ENCODE results near the gene SPON1. TPM values are rescaled to one million over a fixed set of nuclear protein-coding genes. Genes with fewer than 3 reads are reported as not detected.
A peak's percentile ranks its signal among the peaks of the same experiment; 100 is the strongest.
"Not testable (repeated sequence)": the region's sequence is repeated elsewhere in the genome, so short reads cannot be mapped to it uniquely, and the experiment has no call there.

The SPON1 gene
- total and polyA plus RNA-seq, 2 experiments from 2014 or later: 2.4 to 5.4 TPM

GRCh38 chr11:14249121-14249963 is 286.8 kb downstream of the SPON1 start:
- Histone ChIP-seq H3K9me2 (ENCODE audit: insufficient read depth) (no peaks in the 10 kb centered on the region), H3K36me3 (ENCODE audit: low read depth) (no peaks in the 10 kb centered on the region), H3K4me2 (ENCODE audit: unreplicated experiment) (no peak overlapping the region), H3K27ac (no peak overlapping the region), H3F3A (ENCODE audit: insufficient read depth) (0 out of 2 replicates have a peak, but pooled peaks cover 4% of the 10 kb centered on the region), H3K9ac (no peak overlapping the region), H2AFZ (no peak overlapping the region), H4K20me1 (ENCODE audit: insufficient read depth) (no peaks in the 10 kb centered on the region), H3K4me1 (ENCODE audit: insufficient read depth) (no peaks in the 10 kb centered on the region), H3K27me3 (replicated peaks; ENCODE audit: insufficient read depth) (peaks cover 4% of the 10 kb centered on the region; the same call in 1 of the 2 replicates), H3K4me3 (no peak overlapping the region), H3K9me3 (ENCODE audit: low read depth) (no peaks in the 10 kb centered on the region), H3K79me2 (ENCODE audit: insufficient read depth) (no peaks in the 10 kb centered on the region)
- TF ChIP-seq EZH2phosphoT487 (IDR thresholded peaks at IDR 0.05; ENCODE audit: insufficient read depth, low read depth): no peak
- TF ChIP-seq EZH2 (IDR thresholded peaks at IDR 0.05; ENCODE audit: insufficient read depth, poor library complexity, severe bottlenecking): no peak
- in situ Hi-C loops (cut with MboI): loop anchor here (5.0 kb wide), 1 partner anchor 287 kb away; the partner anchor contains the start of gene SPON1
- WGBS, 2 experiments (ENCODE audit: low coverage in 1 of 2, low lambda C conversion rate in 2 of 2, missing lambda C conversion rate in 2 of 2): 21 to 27% methylated on average over 10 of the region's 10 CpGs
- peak; percentile 72 for DNase-seq

GRCh38 chr11:14251754-14252153 is 289.2 kb downstream of the SPON1 start:
- TF ChIP-seq EZH2 (IDR thresholded peaks at IDR 0.05; ENCODE audit: insufficient read depth, poor library complexity, severe bottlenecking) (no peak), EZH2phosphoT487 (IDR thresholded peaks at IDR 0.05; ENCODE audit: insufficient read depth, low read depth) (no peak)
- no peak overlapping the region for H2AFZ ChIP-seq
- H3K4me2 ChIP-seq (ENCODE audit: unreplicated experiment): no peak overlapping the region
- 67 to 75% methylated on average over 5 of the region's 5 CpGs for WGBS, 2 experiments (ENCODE audit: low coverage in 1 of 2, low lambda C conversion rate in 2 of 2, missing lambda C conversion rate in 2 of 2)
- H3K27ac ChIP-seq: no peak overlapping the region
- in situ Hi-C loops (cut with MboI): no loop called here
- no peak overlapping the region for H3K9ac ChIP-seq
- no peaks in the 10 kb centered on the region for H3K4me1 ChIP-seq (ENCODE audit: insufficient read depth)
- H3K9me2 ChIP-seq (ENCODE audit: insufficient read depth): no peaks in the 10 kb centered on the region
- no peaks in the 10 kb centered on the region for H3K9me3 ChIP-seq (ENCODE audit: low read depth)
- H3K36me3 ChIP-seq (ENCODE audit: low read depth): no peaks in the 10 kb centered on the region
- H4K20me1 ChIP-seq (ENCODE audit: insufficient read depth): no peaks in the 10 kb centered on the region
- H3K27me3 ChIP-seq (replicated peaks; ENCODE audit: insufficient read depth): 0 out of 2 replicates have a peak, but pooled peaks cover 2% of the 10 kb centered on the region
- peaks cover 24% of the 10 kb centered on the region for H3F3A ChIP-seq (ENCODE audit: insufficient read depth)
- H3K4me3 ChIP-seq: no peak overlapping the region
- DNase-seq: no peak
- no peaks in the 10 kb centered on the region for H3K79me2 ChIP-seq (ENCODE audit: insufficient read depth)

- DNase-seq; H3K79me2 ChIP-seq (ENCODE audit: insufficient read depth); H2AFZ ChIP-seq; H3K4me2 ChIP-seq (ENCODE audit: unreplicated experiment); H3K4me3 ChIP-seq; H3K27ac ChIP-seq; H4K20me1 ChIP-seq (ENCODE audit: insufficient read depth); H3K9ac ChIP-seq; H3K9me2 ChIP-seq (ENCODE audit: insufficient read depth); H3K4me1 ChIP-seq (ENCODE audit: insufficient read depth); in situ Hi-C loops (cut with MboI); H3K9me3 ChIP-seq (ENCODE audit: low read depth); H3K27me3 ChIP-seq (replicated peaks; ENCODE audit: insufficient read depth); H3K36me3 ChIP-seq (ENCODE audit: low read depth): not testable (repeated sequence)
- peaks cover 31% of the 10 kb centered on the region for H3F3A ChIP-seq (ENCODE audit: insufficient read depth)
- WGBS, 2 experiments (ENCODE audit: low coverage in 1 of 2, low lambda C conversion rate in 2 of 2, missing lambda C conversion rate in 2 of 2): 97 to 98% methylated on average over 3 to 9 of the region's 12 CpGs
Measured at GRCh38 chr11:14252501-14252900, 290.0 kb downstream of the SPON1 start.

GRCh38 chr11:14253421-14253820 is 290.9 kb downstream of the SPON1 start:
- TF ChIP-seq EZH2phosphoT487 (IDR thresholded peaks at IDR 0.05; ENCODE audit: insufficient read depth, low read depth) (no peak), EZH2 (IDR thresholded peaks at IDR 0.05; ENCODE audit: insufficient read depth, poor library complexity, severe bottlenecking) (no peak)
- no peak overlapping the region for H3K27ac ChIP-seq
- 65 to 75% methylated on average over 2 of the region's 2 CpGs for WGBS, 2 experiments (ENCODE audit: low coverage in 1 of 2, low lambda C conversion rate in 2 of 2, missing lambda C conversion rate in 2 of 2)
- H3K4me2 ChIP-seq (ENCODE audit: unreplicated experiment): no peak overlapping the region
- no peak overlapping the region for H3K4me3 ChIP-seq
- H2AFZ ChIP-seq: no peak overlapping the region
- in situ Hi-C loops (cut with MboI): no loop called here
- no peaks in the 10 kb centered on the region; the same call in 1 of the 2 replicates for H3K4me1 ChIP-seq (ENCODE audit: insufficient read depth)
- no peaks in the 10 kb centered on the region for H3K36me3 ChIP-seq (ENCODE audit: low read depth)
- H3K9ac ChIP-seq: no peak overlapping the region
- no peak for DNase-seq
- no peaks in the 10 kb centered on the region for H3K9me3 ChIP-seq (ENCODE audit: low read depth)
- H3K79me2 ChIP-seq (ENCODE audit: insufficient read depth): no peaks in the 10 kb centered on the region
- H3F3A ChIP-seq (ENCODE audit: insufficient read depth): peaks cover 39% of the 10 kb centered on the region
- no peaks in the 10 kb centered on the region for H3K9me2 ChIP-seq (ENCODE audit: insufficient read depth)
- no peaks in the 10 kb centered on the region for H4K20me1 ChIP-seq (ENCODE audit: insufficient read depth)
- H3K27me3 ChIP-seq (replicated peaks; ENCODE audit: insufficient read depth): no peaks in the 10 kb centered on the region

Data from GM23248 (cell line).